ENCODE data around the gene FHIT. TPM values are rescaled to one million over a fixed set of nuclear protein-coding genes. Genes with fewer than 3 reads are reported as not detected.

Gene FHIT
- total RNA-seq, 1 experiment from 2014 or later, result 7.8 TPM

DNA sequence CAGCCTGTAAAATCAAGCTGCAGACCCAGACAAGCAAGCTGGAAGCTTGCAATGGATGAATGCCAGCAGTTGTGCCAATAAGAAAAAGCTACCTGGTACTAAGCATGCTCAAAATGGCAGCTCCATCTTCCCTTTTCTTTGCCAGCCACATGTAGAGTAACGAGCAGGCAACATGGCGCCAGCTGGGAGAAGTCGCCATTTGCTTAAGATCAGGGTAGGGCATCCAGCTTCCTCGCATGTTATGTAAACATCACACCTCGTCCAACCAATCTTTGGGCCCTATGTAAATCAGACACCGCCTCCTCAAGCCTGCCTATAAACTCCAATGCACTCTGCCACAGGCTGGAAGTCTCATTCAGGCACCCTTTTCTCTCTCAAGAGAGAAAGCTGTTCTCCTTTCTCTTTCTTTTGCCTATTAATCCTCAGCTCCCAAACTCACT is 973.9 kb downstream of the FHIT start:
- DNase-seq (ENCODE audit: low spot score), result no peak
- in situ Hi-C loops (cut with HindIII; ENCODE audit: low sequenced_read_pairs), result no loop called here

DNA sequence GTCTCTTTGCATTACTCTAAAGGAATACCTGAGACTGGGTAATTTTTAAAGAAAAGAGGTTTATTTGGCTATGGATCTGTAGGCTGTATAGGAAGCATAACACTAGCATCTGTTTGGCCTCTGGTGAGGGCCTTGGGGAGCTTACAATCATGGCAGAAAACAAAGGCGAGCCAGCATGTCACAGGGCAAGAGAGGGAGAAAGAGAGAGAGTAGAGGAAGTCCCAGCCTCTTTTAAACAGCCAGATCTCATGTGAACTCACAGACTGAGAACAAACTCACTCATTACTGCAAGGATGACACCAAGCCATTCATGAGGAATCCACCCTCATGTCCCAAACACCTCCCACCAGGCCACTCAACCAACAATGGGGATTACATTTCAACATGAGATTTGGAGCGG is 974.6 kb downstream of the FHIT start:
- in situ Hi-C loops (cut with HindIII; ENCODE audit: low sequenced_read_pairs), result no loop called here
- DNase-seq (ENCODE audit: low spot score), result no peak

- in situ Hi-C loops (cut with HindIII; ENCODE audit: low sequenced_read_pairs), result no loop called here
- no peak for DNase-seq (ENCODE audit: low spot score)
Measured at GRCh38 chr3:60274646-60275045, 976.6 kb downstream of the FHIT start.

DNA sequence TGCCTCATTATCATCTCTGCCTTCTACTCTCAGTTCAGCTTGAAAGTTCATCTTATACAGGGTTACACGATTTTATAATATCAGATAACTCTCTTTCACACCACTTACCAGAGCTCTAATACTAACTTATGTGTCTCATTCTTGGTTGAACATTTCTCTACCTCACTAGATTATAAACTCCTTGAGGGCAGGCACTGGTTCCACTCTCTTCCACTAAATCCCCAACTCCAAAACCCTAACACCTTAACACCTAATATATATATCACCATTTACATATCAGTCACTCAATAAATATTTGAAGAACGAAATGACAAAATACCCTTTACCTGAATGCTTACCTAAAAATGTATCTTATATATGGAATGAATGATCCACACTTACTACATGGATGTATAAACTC is 977.2 kb downstream of the FHIT start:
- no peak for DNase-seq (ENCODE audit: low spot score)
- in situ Hi-C loops (cut with HindIII; ENCODE audit: low sequenced_read_pairs), result no loop called here

- in situ Hi-C loops (cut with HindIII; ENCODE audit: low sequenced_read_pairs), result no loop called here
- no peak for DNase-seq (ENCODE audit: low spot score)
Measured at GRCh38 chr3:60269829-60270266, 981.4 kb downstream of the FHIT start.

DNA sequence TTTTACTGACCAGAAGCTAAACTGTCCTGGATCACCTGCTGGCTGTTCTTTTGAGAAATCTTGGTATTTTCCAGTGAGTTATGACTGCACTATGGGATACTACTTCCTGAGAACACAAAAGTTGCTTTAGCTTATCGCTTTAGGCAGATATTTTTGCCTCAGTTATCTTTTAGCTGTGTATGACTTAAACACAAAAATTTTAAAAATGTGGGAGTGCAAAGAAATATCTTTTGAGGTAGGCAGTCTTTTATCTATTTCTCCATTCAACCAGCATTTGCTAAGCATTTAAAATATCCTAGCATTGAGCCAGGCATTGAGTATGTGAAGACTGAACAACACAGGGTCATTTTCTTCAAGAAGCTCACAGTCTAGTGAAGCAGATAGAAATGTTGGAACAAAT is 981.9 kb downstream of the FHIT start:
- no peak for DNase-seq (ENCODE audit: low spot score)
- in situ Hi-C loops (cut with HindIII; ENCODE audit: low sequenced_read_pairs), result no loop called here

DNA sequence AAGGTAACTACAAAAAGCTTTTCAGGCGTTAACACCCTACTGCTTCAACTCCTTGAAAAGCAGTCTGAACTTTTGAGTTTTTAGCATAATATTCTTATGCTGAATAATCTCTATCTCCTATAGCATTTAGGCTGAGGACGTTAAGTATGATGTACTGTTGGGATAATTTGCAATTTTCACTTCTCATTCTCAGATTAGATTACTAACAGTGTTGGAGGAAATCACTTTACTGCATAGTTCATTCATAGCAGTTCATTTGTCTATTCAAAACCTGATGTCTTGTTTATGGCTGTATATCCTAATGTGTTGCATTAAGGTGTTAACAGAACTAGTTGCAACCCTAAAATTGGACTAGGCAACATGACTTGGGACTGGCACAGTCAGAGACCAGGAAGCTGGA is 983.1 kb downstream of the FHIT start:
- in situ Hi-C loops (cut with HindIII; ENCODE audit: low sequenced_read_pairs), result no loop called here
- no peak for DNase-seq (ENCODE audit: low spot score)

- in situ Hi-C loops (cut with HindIII; ENCODE audit: low sequenced_read_pairs), result no loop called here
- no peak for DNase-seq (ENCODE audit: low spot score)
Measured at GRCh38 chr3:60266444-60266843, 984.8 kb downstream of the FHIT start.

GRCh38 chr3:60263191-60263590 is 988.1 kb downstream of the FHIT start:
- DNase-seq (ENCODE audit: low spot score), result no peak
- in situ Hi-C loops (cut with HindIII; ENCODE audit: low sequenced_read_pairs), result no loop called here

DNA sequence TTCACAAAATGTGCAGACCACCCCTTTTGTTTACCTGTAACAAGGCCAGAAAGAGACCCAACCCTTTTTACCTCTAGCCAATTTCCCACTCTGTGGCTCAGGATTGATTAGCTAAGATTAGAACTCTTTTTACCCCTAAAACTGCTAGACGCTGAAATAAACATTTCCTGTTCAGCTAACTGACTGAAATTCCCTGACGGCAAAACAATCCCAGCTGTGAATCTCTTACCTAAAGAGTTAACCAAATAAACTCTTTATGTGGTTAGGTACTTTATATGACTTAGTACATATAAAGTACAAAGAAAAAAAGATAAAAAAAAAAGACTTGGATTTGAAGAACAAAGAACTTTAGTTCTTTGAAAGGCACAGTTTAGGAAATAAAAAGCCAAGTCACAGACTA is 988.7 kb downstream of the FHIT start:
- DNase-seq (ENCODE audit: low spot score), result no peak
- in situ Hi-C loops (cut with HindIII; ENCODE audit: low sequenced_read_pairs), result no loop called here

- in situ Hi-C loops (cut with HindIII; ENCODE audit: low sequenced_read_pairs), result no loop called here
- DNase-seq (ENCODE audit: low spot score), result no peak
Measured at GRCh38 chr3:60260546-60260945, 990.7 kb downstream of the FHIT start.

DNA sequence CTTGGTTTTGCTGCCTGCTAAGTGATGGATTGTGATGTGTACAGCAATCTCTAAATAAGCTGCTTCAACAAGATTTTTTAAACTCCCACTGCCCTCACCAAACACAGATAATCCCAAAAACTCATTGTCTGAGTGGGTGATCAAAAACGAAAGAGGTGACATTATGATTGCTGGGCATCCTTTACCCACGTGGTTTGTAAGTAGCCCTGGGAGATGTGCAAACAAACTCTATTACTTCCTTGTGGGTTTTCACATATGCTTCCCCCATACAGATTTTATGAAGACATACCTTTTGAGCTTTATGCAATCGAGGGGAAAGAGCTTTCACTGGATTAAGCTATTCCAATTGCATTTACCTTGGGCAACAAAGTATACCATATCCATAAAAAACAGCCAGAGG is 1000.4 kb downstream of the FHIT start:
- in situ Hi-C loops (cut with HindIII; ENCODE audit: low sequenced_read_pairs), result no loop called here
- DNase-seq (ENCODE audit: low spot score), result no peak

- in situ Hi-C loops (cut with HindIII; ENCODE audit: low sequenced_read_pairs), result no loop called here
- DNase-seq (ENCODE audit: low spot score), result no peak
Measured at GRCh38 chr3:60250206-60250605, 1001.0 kb downstream of the FHIT start.

DNA sequence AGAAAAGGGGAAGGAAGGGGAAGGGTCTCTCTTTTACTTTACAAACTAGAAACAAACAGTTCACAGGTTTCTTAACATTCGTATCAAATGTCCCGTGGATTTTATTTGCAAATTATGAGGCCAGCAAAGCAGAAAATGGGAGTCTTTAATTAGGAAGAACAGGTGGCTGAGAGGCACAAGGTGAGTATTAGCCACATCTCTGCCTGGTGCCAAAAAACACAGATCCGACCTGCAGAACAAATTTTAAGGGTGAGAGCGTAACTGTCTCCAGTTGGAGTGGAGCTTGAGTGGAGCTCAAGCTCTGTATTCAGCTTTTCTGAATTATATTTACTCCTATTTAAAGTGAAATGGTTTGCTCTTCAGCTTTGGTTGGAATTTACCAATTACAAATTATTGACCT is 1004.9 kb downstream of the FHIT start:
- DNase-seq (ENCODE audit: low spot score), result peak; percentile 76
- in situ Hi-C loops (cut with HindIII; ENCODE audit: low sequenced_read_pairs), result no loop called here

DNA sequence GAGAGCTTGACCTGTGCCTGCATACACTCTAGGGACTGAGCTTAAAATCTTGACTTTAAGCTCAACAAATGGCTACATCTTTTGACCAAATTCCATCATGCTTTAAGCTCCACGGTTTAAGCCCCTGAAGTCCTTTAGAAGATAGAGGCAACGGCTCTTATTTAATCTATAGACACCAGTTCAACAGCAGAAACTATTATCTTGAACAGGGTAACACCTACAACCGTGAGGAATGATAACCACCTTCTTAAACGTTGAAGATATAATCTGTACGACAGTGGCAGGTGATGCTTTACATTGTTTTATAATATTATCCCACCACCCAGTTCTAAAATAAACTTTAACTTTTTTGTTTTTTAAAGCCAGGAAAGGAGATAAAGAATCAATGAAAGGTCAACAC is 1007.8 kb downstream of the FHIT start:
- in situ Hi-C loops (cut with HindIII; ENCODE audit: low sequenced_read_pairs), result no loop called here
- DNase-seq (ENCODE audit: low spot score), result no peak

- DNase-seq (ENCODE audit: low spot score), result no peak
- in situ Hi-C loops (cut with HindIII; ENCODE audit: low sequenced_read_pairs), result no loop called here
Measured at GRCh38 chr3:60240492-60240891, 1010.8 kb downstream of the FHIT start.

DNA sequence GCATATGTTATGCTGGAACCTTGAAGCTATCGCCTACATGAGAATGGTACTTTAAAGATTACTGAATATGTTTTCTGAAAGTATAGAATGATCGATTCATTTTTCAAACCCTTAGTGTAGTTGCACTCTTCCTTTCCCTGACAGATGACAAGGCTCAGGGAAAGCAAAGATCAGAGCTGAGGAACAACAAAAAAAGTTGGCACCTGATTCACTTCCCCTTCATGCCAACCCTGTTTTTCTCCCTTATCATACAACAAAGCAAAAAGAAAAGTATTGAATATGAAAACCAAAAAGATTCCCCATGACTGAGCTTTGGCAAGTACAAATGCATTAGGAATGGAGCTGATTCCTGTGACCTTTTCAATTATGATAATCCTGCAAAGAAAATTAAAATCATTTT is 1012.7 kb downstream of the FHIT start:
- DNase-seq (ENCODE audit: low spot score), result no peak
- in situ Hi-C loops (cut with HindIII; ENCODE audit: low sequenced_read_pairs), result no loop called here

GRCh38 chr3:60229502-60229901 is 1021.8 kb downstream of the FHIT start:
- in situ Hi-C loops (cut with HindIII; ENCODE audit: low sequenced_read_pairs), result no loop called here
- no peak for DNase-seq (ENCODE audit: low spot score)

DNA sequence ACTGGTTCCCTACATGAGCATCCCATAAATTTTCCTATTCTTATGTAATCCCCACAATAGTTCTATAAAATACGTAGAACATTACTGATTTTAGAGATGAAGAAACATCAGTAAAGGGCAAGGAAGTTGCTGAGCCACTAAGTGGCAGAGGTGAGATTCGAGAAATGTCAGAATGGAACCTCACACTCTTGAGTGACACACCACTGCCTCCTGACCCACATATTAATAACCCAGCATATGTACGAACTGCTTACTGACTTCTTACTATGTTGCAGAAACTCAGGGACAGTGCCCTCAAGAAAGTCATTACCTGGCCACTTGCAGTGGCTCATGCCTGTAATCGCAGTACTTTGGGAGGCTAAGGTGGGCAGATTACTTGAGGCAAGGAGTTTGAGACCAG is 1022.4 kb downstream of the FHIT start:
- in situ Hi-C loops (cut with HindIII; ENCODE audit: low sequenced_read_pairs), result no loop called here
- DNase-seq (ENCODE audit: low spot score), result no peak

GRCh38 chr3:60226912-60227311 is 1024.3 kb downstream of the FHIT start:
- in situ Hi-C loops (cut with HindIII; ENCODE audit: low sequenced_read_pairs), result no loop called here
- DNase-seq (ENCODE audit: low spot score), result no peak

GRCh38 chr3:60225848-60226247 is 1025.4 kb downstream of the FHIT start:
- in situ Hi-C loops (cut with HindIII; ENCODE audit: low sequenced_read_pairs), result no loop called here
- no peak for DNase-seq (ENCODE audit: low spot score)

- in situ Hi-C loops (cut with HindIII; ENCODE audit: low sequenced_read_pairs), result no loop called here
- no peak for DNase-seq (ENCODE audit: low spot score)
Measured at GRCh38 chr3:60220768-60221167, 1030.5 kb downstream of the FHIT start.
